IMR-90 (cell line): ENCODE data around the gene PTX4. TPM values are rescaled to one million over a fixed set of nuclear protein-coding genes. Genes with fewer than 3 reads are reported as not detected.

Experiments used
- ATAC-seq: fragments of 200-7000 bp; cut with Tn5 transposase; 2 replicates; pipeline ENCODE4 v1.9.1; 2020; ENCODE audit warnings: low read depth, mild to moderate bottlenecking, moderate library complexity
- BruUV-seq: library from RNA; stranded (reverse); fragments of 400-500 nt; replicated peaks from 2 replicates; lab custom pipeline; 2021; lab: Mats Ljungman, UMichigan
- CTCF ChIA-PET: fragments of 300-600 bp; formaldehyde crosslinking; extraction: SDS; loops from one replicate; lab custom pipeline; 2021; ENCODE audit warnings: antibody characterized with exemption; lab: Yijun Ruan, JAX
- POLR2A ChIA-PET: fragments of 300-600 bp; sonication (Branson Sonifier 250); formaldehyde crosslinking; loops from one replicate; lab custom pipeline; 2022; ENCODE audit warnings: antibody characterized with exemption; ENCODE audit not compliant: unreplicated experiment; lab: Charles Lee
- DNase-seq: peaks from one replicate; pipeline ENCODE4 v3.0.0; 2013
- H2AFZ ChIP-seq: replicated peaks from 2 replicates; pipeline ENCODE3; 2013; ENCODE audit warnings: low read length, mild to moderate bottlenecking; ENCODE audit not compliant: poor library complexity
- H2AK5ac ChIP-seq: 2 replicates; pipeline ENCODE4 v1.6.1; 2013; ENCODE audit warnings: low read depth, low read length, inconsistent platforms
- H2AK9ac ChIP-seq: replicated peaks from 2 replicates; pipeline ENCODE3; 2013; ENCODE audit warnings: mild to moderate bottlenecking, low read depth, low read length, moderate library complexity; ENCODE audit not compliant: poor library complexity
- H2BK120ac ChIP-seq: 2 replicates; pipeline ENCODE4 v1.6.1; 2013; ENCODE audit warnings: low read depth, low read length, inconsistent platforms
- H2BK15ac ChIP-seq: 3 replicates; pipeline ENCODE4 v1.6.1; 2013; ENCODE audit warnings: low read depth, low read length, inconsistent platforms
- H2BK20ac ChIP-seq: 2 replicates; pipeline ENCODE4 v1.6.1; 2013; ENCODE audit warnings: low read depth, mild to moderate bottlenecking, inconsistent platforms, low read length, moderate library complexity
- H2BK5ac ChIP-seq: 2 replicates; pipeline ENCODE4 v1.6.1; 2013; ENCODE audit warnings: mild to moderate bottlenecking, low read depth, low read length, inconsistent platforms; ENCODE audit not compliant: poor library complexity, severe bottlenecking
- H3K14ac ChIP-seq: replicated peaks from 2 replicates; pipeline ENCODE4 v1.6.1; 2013; ENCODE audit warnings: low read depth, low read length, inconsistent platforms
- H3K18ac ChIP-seq: 2 replicates; pipeline ENCODE4 v1.6.1; 2013; ENCODE audit warnings: low read depth, low read length, control low read depth
- H3K23ac ChIP-seq: 2 replicates; pipeline ENCODE4 v1.6.1; 2013; ENCODE audit warnings: low read depth, low read length, inconsistent platforms
- H3K27ac ChIP-seq: 2 replicates; pipeline ENCODE4 v1.5.1; 2013; ENCODE audit warnings: mild to moderate bottlenecking, control low read depth, low read length; ENCODE audit not compliant: insufficient read depth
- H3K27me3 ChIP-seq: 2 replicates; pipeline ENCODE4 v1.6.1; 2013; ENCODE audit warnings: low read length; ENCODE audit not compliant: control insufficient read depth, insufficient read depth
- H3K36me3 ChIP-seq: 2 replicates; pipeline ENCODE4 v1.6.1; 2013; ENCODE audit warnings: low read length, mixed read lengths; ENCODE audit not compliant: control insufficient read depth, insufficient read depth
- H3K4ac ChIP-seq: 2 replicates; pipeline ENCODE4 v1.6.1; 2013; ENCODE audit warnings: low read depth, low read length, inconsistent platforms
- H3K4me1 ChIP-seq: 2 replicates; pipeline ENCODE4 v1.6.1; 2013; ENCODE audit warnings: low read length, mixed read lengths; ENCODE audit not compliant: control insufficient read depth, insufficient read depth
- H3K4me2 ChIP-seq: 2 replicates; pipeline ENCODE4 v1.6.1; 2013; ENCODE audit warnings: low read depth, mild to moderate bottlenecking, control low read depth, low read length, moderate library complexity
- H3K4me3 ChIP-seq: 2 replicates; pipeline ENCODE4 v1.5.1; 2013; ENCODE audit warnings: low read depth, mild to moderate bottlenecking, control low read depth, low read length, moderate library complexity; ENCODE audit not compliant: insufficient read depth
- H3K56ac ChIP-seq: 2 replicates; pipeline ENCODE4 v1.6.1; 2013; ENCODE audit warnings: low read length, inconsistent platforms; ENCODE audit not compliant: insufficient read depth; ENCODE audit errors: extremely low read depth
- H3K79me1 ChIP-seq, 2 experiments: 2 replicates each; pipeline ENCODE4 v1.6.1; 2013; ENCODE audit warnings: low read length in 2 of 2, inconsistent platforms in 1 of 2, low read depth in 1 of 2
- H3K9ac ChIP-seq: 2 replicates; pipeline ENCODE4 v1.6.1; 2013; ENCODE audit warnings: low read depth, low read length, control low read depth
- H3K9me1 ChIP-seq: 2 replicates; pipeline ENCODE4 v1.6.1; 2013; ENCODE audit warnings: low read length, inconsistent platforms; ENCODE audit not compliant: insufficient read depth
- H3K9me3 ChIP-seq: 2 replicates; pipeline ENCODE4 v1.6.1; 2013; ENCODE audit warnings: low read length; ENCODE audit not compliant: control insufficient read depth, insufficient read depth
- H4K20me1 ChIP-seq: 2 replicates; pipeline ENCODE4 v1.6.1; 2013; ENCODE audit warnings: low read length, inconsistent platforms; ENCODE audit not compliant: insufficient read depth
- H4K5ac ChIP-seq: 2 replicates; pipeline ENCODE4 v1.6.1; 2013; ENCODE audit warnings: mild to moderate bottlenecking, low read depth, low read length, control low read depth
- H4K8ac ChIP-seq, 2 experiments: 2 replicates each; pipeline ENCODE4 v1.6.1; 2013; ENCODE audit warnings: low read depth in 2 of 2, low read length in 2 of 2, control low read depth in 1 of 2, inconsistent platforms in 1 of 2
- H4K91ac ChIP-seq: 2 replicates; pipeline ENCODE4 v1.6.1; 2013; ENCODE audit warnings: low read depth, low read length, inconsistent platforms; ENCODE audit not compliant: insufficient read depth
- BHLHE40 ChIP-seq: fragments of 150-350 bp; IDR thresholded peaks from 2 replicates; pipeline ENCODE4 v1.6.1; 2016; ENCODE audit warnings: mild to moderate bottlenecking, low read depth, low read length
- CEBPB ChIP-seq: IDR thresholded peaks from 2 replicates; pipeline ENCODE4 v1.6.1; 2012; ENCODE audit warnings: low read depth, low read length, improper control_type of control experiment
- CHD1 ChIP-seq: IDR thresholded peaks from 2 replicates; pipeline ENCODE4 v1.6.1; 2012; ENCODE audit warnings: low read depth, low read length, improper control_type of control experiment
- CTCF ChIP-seq: conservative IDR thresholded peaks from 2 replicates; pipeline ENCODE4 v1.5.1; 2012; ENCODE audit warnings: mild to moderate bottlenecking, low read depth, low read length, improper control_type of control experiment
- ELK1 ChIP-seq: fragments of 150-350 bp; IDR thresholded peaks from 2 replicates; pipeline ENCODE4 v1.6.1; 2016; ENCODE audit warnings: low read depth, mild to moderate bottlenecking, low read length, moderate library complexity, borderline replicate concordance
- FOS ChIP-seq: fragments of 150-350 bp; IDR thresholded peaks from 2 replicates; pipeline ENCODE4 v1.6.1; 2016; ENCODE audit warnings: low read depth, low read length
- MAFK ChIP-seq: IDR thresholded peaks from 2 replicates; pipeline ENCODE4 v1.6.1; 2012; ENCODE audit warnings: low read depth, low read length, improper control_type of control experiment
- MAZ ChIP-seq: IDR thresholded peaks from 2 replicates; pipeline ENCODE4 v1.6.1; 2012; ENCODE audit warnings: low read depth, mild to moderate bottlenecking, low read length, improper control_type of control experiment, moderate library complexity, borderline replicate concordance
- MXI1 ChIP-seq: IDR thresholded peaks from 2 replicates; pipeline ENCODE4 v1.6.1; 2012; ENCODE audit warnings: low read depth, mild to moderate bottlenecking, low read length, moderate library complexity, borderline replicate concordance
- NFE2L2 ChIP-seq: fragments of 150-350 bp; IDR thresholded peaks from 2 replicates; pipeline ENCODE4 v1.6.1; 2016; ENCODE audit warnings: low read depth, mild to moderate bottlenecking, low read length
- POLR2A ChIP-seq: IDR thresholded peaks from 2 replicates; pipeline ENCODE4 v1.6.1; 2012; ENCODE audit warnings: mild to moderate bottlenecking, low read depth, low read length
- RAD21 ChIP-seq: IDR thresholded peaks from 2 replicates; pipeline ENCODE4 v1.6.1; 2012; ENCODE audit warnings: low read length, improper control_type of control experiment
- RCOR1 ChIP-seq: IDR thresholded peaks from 2 replicates; pipeline ENCODE4 v1.6.1; 2012; ENCODE audit warnings: mild to moderate bottlenecking, low read length, improper control_type of control experiment; ENCODE audit not compliant: insufficient replicate concordance
- RFX5 ChIP-seq: IDR thresholded peaks from 2 replicates; pipeline ENCODE4 v1.8.0; 2012; ENCODE audit warnings: low read depth, mild to moderate bottlenecking, low read length, moderate library complexity
- SMC3 ChIP-seq: fragments of 150-350 bp; IDR thresholded peaks from 2 replicates; pipeline ENCODE4 v1.6.1; 2016; ENCODE audit warnings: low read depth, mild to moderate bottlenecking, antibody characterized with exemption, low read length, moderate library complexity
- USF2 ChIP-seq: fragments of 150-350 bp; IDR thresholded peaks from 2 replicates; pipeline ENCODE4 v1.6.1; 2017; ENCODE audit warnings: mild to moderate bottlenecking, antibody characterized with exemption, low read length, low read depth
- WGBS, 2 experiments: methylation state at CpG; one replicate each; pipeline versions ENCODE4 v1.1.5 to v1.1.7; 2013; ENCODE audit warnings: missing lambda C conversion rate in 2 of 2; ENCODE audit not compliant: insufficient read length in 1 of 2; ENCODE audit errors: extremely low coverage in 2 of 2; 5-methylcytosine and 5-hydroxymethylcytosine counted together
- dilution Hi-C: fragments of 300-500 bp; cut with HindIII; formaldehyde crosslinking; loops from one replicate; pipeline ENCODE4 v1.14.3; 2018; ENCODE audit warnings: low sequenced_read_pairs; ENCODE audit not compliant: unreplicated experiment
- in situ Hi-C: fragments of 300-500 bp; cut with MboI; formaldehyde crosslinking; loops from 3 replicates; pipeline ENCODE4 v1.14.3; 2019; ENCODE audit warnings: low sequenced_read_pairs, inconsistent platforms, mixed read lengths
- intact Hi-C: fragments of 100-400 bp; cut with micrococcal nuclease; formaldehyde crosslinking; loops from 2 replicates; pipeline ENCODE4 v1.10.0; 2022
- polyA plus RNA-seq, 3 experiments: library from polyadenylated mRNA; depleted of rRNA; stranded (reverse); fragments of >200 nt; gene quantifications; 2 replicates each; pipeline ENCODE4 v1.2.3, GENCODE V29; 2012; ENCODE audit warnings: low replicate concordance in 1 of 3
- total RNA-seq: library from RNA; depleted of rRNA; stranded (reverse); fragments of >200 nt; gene quantifications from 2 replicates; pipeline ENCODE4 v1.2.3, GENCODE V29; 2012

The PTX4 gene
- total and polyA plus RNA-seq, 2 of the 4 experiments (the other 2 are of a cell fraction), result 0.07 TPM; not detected in 1

- no peaks in the 10 kb centered on the region for H3K27me3 ChIP-seq
- ChIA-PET CTCF (no interaction called here), POLR2A (no interaction called here)
- H3K27ac ChIP-seq, result no peak overlapping the region
- H3K36me3 ChIP-seq, result peaks cover 48% of the 10 kb centered on the region
- H3K9me1 ChIP-seq, result peaks cover 7% of the 10 kb centered on the region
- no peak overlapping the region for H3K23ac ChIP-seq
- no peak overlapping the region for H4K5ac ChIP-seq
- no peak overlapping the region for H4K91ac ChIP-seq
- H3K4me3 ChIP-seq, result no peak overlapping the region
- H2BK5ac ChIP-seq, result no peak overlapping the region
- H3K9ac ChIP-seq, result no peak overlapping the region
- TF ChIP-seq BHLHE40, result no peak
- TF ChIP-seq MXI1, result no peak
- TF ChIP-seq ELK1, result no peak
- TF ChIP-seq RAD21, result no peak
- TF ChIP-seq FOS, result no peak
- no peak for TF ChIP-seq RFX5
- TF ChIP-seq MAZ, result no peak
- no peak for TF ChIP-seq MAFK
- TF ChIP-seq USF2, result no peak
- TF ChIP-seq CTCF, result no peak
- no peak for TF ChIP-seq NFE2L2
- TF ChIP-seq RCOR1, result no peak
- TF ChIP-seq CHD1, result no peak
- TF ChIP-seq POLR2A, result no peak
- no peak for TF ChIP-seq SMC3
- no peak for TF ChIP-seq CEBPB
- H3K9me3 ChIP-seq, result no peaks in the 10 kb centered on the region
- no peak overlapping the region for H3K18ac ChIP-seq
- no peak overlapping the region for H2BK20ac ChIP-seq
- H2AK5ac ChIP-seq, result no peak overlapping the region
- dilution Hi-C loops (no loop called here), in situ Hi-C loops (no loop called here), intact Hi-C loops (no loop called here)
- no peak overlapping the region for H3K56ac ChIP-seq
- H2AK9ac ChIP-seq, result no peak overlapping the region
- no peak overlapping the region for H2BK15ac ChIP-seq
- no peak overlapping the region for H3K14ac ChIP-seq
- WGBS, 2 experiments, result 93% methylated on average over 16 of the region's 21 CpGs; no CpG with 5 or more reads in 1 of the 2 experiments
- no peak overlapping the region for H2AFZ ChIP-seq
- no peak overlapping the region for H3K4me2 ChIP-seq
- BruUV-seq, result no TSS peak
- peaks cover 12% of the 10 kb centered on the region for H3K4me1 ChIP-seq
- H2BK120ac ChIP-seq, result no peak overlapping the region
- DNase-seq (no peak), ATAC-seq (no peak)
- H3K4ac ChIP-seq, result no peak overlapping the region
- H4K8ac ChIP-seq, result no peak overlapping the region
- peaks cover 13% of the 10 kb centered on the region; the same call in 1 of the 2 replicates for H4K20me1 ChIP-seq
- peaks cover 6 to 35% of the 10 kb centered on the region in 2 experiments for H3K79me1 ChIP-seq
These were observed 8.4 kb upstream of the PTX4 start for GRCh38 chr16:1497014-1497598.
